Measurements from ENCODE around the gene ELMO1. TPM values are rescaled to one million over a fixed set of nuclear protein-coding genes. Genes with fewer than 3 reads are reported as not detected.

ELMO1 gene
- total RNA-seq, 1 experiment from 2014 or later, result not detected

DNA sequence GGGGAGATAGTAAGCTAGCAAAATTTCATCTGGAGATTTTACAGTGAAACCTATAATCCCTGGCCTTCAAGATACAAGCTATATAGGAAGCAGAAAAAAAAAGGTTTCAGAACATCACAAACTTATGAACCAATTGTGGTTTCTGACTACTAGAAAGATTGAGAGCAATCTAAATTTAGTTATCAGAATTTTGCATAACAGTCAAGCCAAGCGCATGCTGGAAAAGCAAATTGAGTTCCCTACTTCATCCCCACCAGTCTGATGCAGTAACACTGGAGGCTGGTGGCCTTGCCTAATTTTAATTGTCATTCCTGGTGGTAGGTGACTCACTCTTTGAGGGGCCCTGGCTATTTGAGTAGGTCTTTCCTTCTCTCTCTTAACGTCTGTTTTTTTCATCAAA lies 46.3 kb upstream of the ELMO1 start:
- no peaks in the 10 kb centered on the region for H3K36me3 ChIP-seq (ENCODE audit: insufficient read depth, low read length, poor library complexity, severe bottlenecking)
- ChIA-PET CTCF (no interaction called here), POLR2A (ENCODE audit: low non-redundant PET) (no interaction called here)
- H3K9me3 ChIP-seq (ENCODE audit: low read depth, low read length, poor library complexity, severe bottlenecking), result no peaks in the 10 kb centered on the region
- no TSS peak for BruUV-seq (replicated peaks)
- DNase-seq (ENCODE audit: low spot score), result no peak
- no peak for TF ChIP-seq EZH2 (IDR thresholded peaks at IDR 0.05; ENCODE audit: borderline replicate concordance, low read depth, low read length, poor library complexity, severe bottlenecking)
- TF ChIP-seq CTCF (conservative IDR thresholded peaks at IDR 0.05; ENCODE audit: low read depth, low read length), result no peak
- no peak overlapping the region for H3K27ac ChIP-seq (ENCODE audit: low read depth, low read length, poor library complexity, severe bottlenecking)
- no peak overlapping the region for H3K4me3 ChIP-seq (ENCODE audit: low read depth, low read length, poor library complexity, severe bottlenecking)
- no peaks in the 10 kb centered on the region for H3K27me3 ChIP-seq (replicated peaks; ENCODE audit: insufficient read depth, low read depth, low read length, poor library complexity)
- H3K4me1 ChIP-seq (ENCODE audit: insufficient read depth, low read length, poor library complexity, severe bottlenecking), result no peaks in the 10 kb centered on the region
- intact Hi-C loops (cut with micrococcal nuclease; ENCODE audit: unreplicated experiment), result no loop called here

GRCh38 chr7:37493810-37494209 lies 45.1 kb upstream of the ELMO1 start:
- H3K4me3 ChIP-seq (ENCODE audit: low read depth, low read length, poor library complexity, severe bottlenecking), result no peak overlapping the region
- intact Hi-C loops (cut with micrococcal nuclease; ENCODE audit: unreplicated experiment), result no loop called here
- CTCF ChIA-PET, result no interaction called here

DNA sequence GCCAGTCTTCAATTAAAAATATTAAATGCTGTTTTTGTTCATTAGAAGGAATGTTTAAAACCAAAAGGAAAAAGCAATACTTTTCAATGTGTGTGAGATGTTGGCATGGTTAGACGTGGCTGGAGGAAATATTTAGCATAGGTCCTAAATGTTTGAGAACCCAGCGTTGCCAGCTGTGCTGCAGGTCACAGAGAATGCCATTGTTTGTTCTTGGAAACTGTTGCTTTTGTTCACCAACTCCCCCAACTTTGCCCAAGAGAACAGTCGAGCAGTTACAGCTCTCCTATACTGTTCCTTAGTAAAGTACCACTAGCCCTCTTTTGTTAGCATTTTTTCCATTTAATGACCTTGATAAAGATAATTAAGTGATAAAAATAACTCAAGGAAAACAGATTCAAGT lies 44.5 kb upstream of the ELMO1 start:
- ChIA-PET POLR2A (ENCODE audit: low non-redundant PET) (no interaction called here), CTCF (no interaction called here)
- H3K9me3 ChIP-seq (ENCODE audit: low read depth, low read length, poor library complexity, severe bottlenecking), result no peaks in the 10 kb centered on the region
- no peaks in the 10 kb centered on the region for H3K36me3 ChIP-seq (ENCODE audit: insufficient read depth, low read length, poor library complexity, severe bottlenecking)
- TF ChIP-seq CTCF (conservative IDR thresholded peaks at IDR 0.05; ENCODE audit: low read depth, low read length), result no peak
- no peak for TF ChIP-seq EZH2 (IDR thresholded peaks at IDR 0.05; ENCODE audit: borderline replicate concordance, low read depth, low read length, poor library complexity, severe bottlenecking)
- BruUV-seq (replicated peaks), result no TSS peak
- DNase-seq (ENCODE audit: low spot score), result no peak
- H3K4me1 ChIP-seq (ENCODE audit: insufficient read depth, low read length, poor library complexity, severe bottlenecking), result no peaks in the 10 kb centered on the region
- intact Hi-C loops (cut with micrococcal nuclease; ENCODE audit: unreplicated experiment), result no loop called here
- H3K27ac ChIP-seq (ENCODE audit: low read depth, low read length, poor library complexity, severe bottlenecking), result no peak overlapping the region
- no peak overlapping the region for H3K4me3 ChIP-seq (ENCODE audit: low read depth, low read length, poor library complexity, severe bottlenecking)
- H3K27me3 ChIP-seq (replicated peaks; ENCODE audit: insufficient read depth, low read depth, low read length, poor library complexity), result no peaks in the 10 kb centered on the region

More at GRCh38 chr7:37493810-37494209, 45.1 kb upstream of the ELMO1 start:
- no peak for DNase-seq (ENCODE audit: low spot score)
- POLR2A ChIA-PET (ENCODE audit: low non-redundant PET), result no interaction called here
- Histone ChIP-seq H3K4me1 (ENCODE audit: insufficient read depth, low read length, poor library complexity, severe bottlenecking) (no peaks in the 10 kb centered on the region), H3K27me3 (replicated peaks; ENCODE audit: insufficient read depth, low read depth, low read length, poor library complexity) (no peaks in the 10 kb centered on the region), H3K36me3 (ENCODE audit: insufficient read depth, low read length, poor library complexity, severe bottlenecking) (no peaks in the 10 kb centered on the region), H3K9me3 (ENCODE audit: low read depth, low read length, poor library complexity, severe bottlenecking) (no peaks in the 10 kb centered on the region), H3K27ac (ENCODE audit: low read depth, low read length, poor library complexity, severe bottlenecking) (no peak overlapping the region)
- BruUV-seq (replicated peaks), result no TSS peak
- TF ChIP-seq CTCF (conservative IDR thresholded peaks at IDR 0.05; ENCODE audit: low read depth, low read length), result no peak

All from A673 (cell line).